GM20000 (cell line): Measurements from ENCODE around the gene GRID1.

Experiments used
- DNase-seq: peaks from one replicate; pipeline ENCODE4 v3.0.0; 2012; ENCODE audit warnings: low spot score
- CTCF ChIP-seq: IDR thresholded peaks from 2 replicates; pipeline ENCODE4 v1.5.1; 2012; ENCODE audit warnings: mild to moderate bottlenecking, control low read depth; ENCODE audit errors: extremely low read depth, missing control alignments

The GRID1 gene

GRCh38 chr10:86283466-86284287, 82.9 kb downstream of the GRID1 start:
- no peak for TF ChIP-seq CTCF
- no peak for DNase-seq

GRCh38 chr10:86282664-86283465, 83.7 kb downstream of the GRID1 start:
- TF ChIP-seq CTCF: no peak
- no peak for DNase-seq

- no peak for TF ChIP-seq CTCF
- DNase-seq: no peak
Measured at GRCh38 chr10:86281396-86281795, 85.2 kb downstream of the GRID1 start.

- no peak for DNase-seq
- no peak for TF ChIP-seq CTCF
Measured at GRCh38 chr10:86269332-86269731, 97.3 kb downstream of the GRID1 start.

GRCh38 chr10:86267286-86268195, 99.1 kb downstream of the GRID1 start:
- DNase-seq: no peak

More at GRCh38 chr10:86267286-86268195, 99.1 kb downstream of the GRID1 start:
- TF ChIP-seq CTCF: no peak
